HCT116 (cell line): ENCODE measurements around the gene TRPM5. TPM values are rescaled to one million over a fixed set of nuclear protein-coding genes. Genes with fewer than 3 reads are reported as not detected.

Experiments used
- ATAC-seq: fragments of 200-7000 bp; cut with Tn5 transposase; 2 replicates; pipeline ENCODE4 v1.9.1; 2020; ENCODE audit warnings: mild to moderate bottlenecking, moderate library complexity
- BruUV-seq: library from RNA; stranded (reverse); fragments of 400-500 nt; replicated peaks from 2 replicates; lab custom pipeline; 2021; lab: Mats Ljungman, UMichigan
- CTCF ChIA-PET: fragments of 300-600 bp; sonication (Branson Sonifier 250); formaldehyde crosslinking; loops from one replicate; lab custom pipeline; 2021; ENCODE audit warnings: antibody characterized with exemption; lab: Charles Lee
- POLR2A ChIA-PET: fragments of 300-600, 350-600 bp; sonication (Branson Sonifier 250); formaldehyde crosslinking; loops from one replicate; lab custom pipeline; 2021; ENCODE audit warnings: antibody characterized with exemption; lab: Charles Lee
- RAD21 ChIA-PET, 2 experiments: fragments of 300-600 bp; sonication (Branson Sonifier 250); formaldehyde crosslinking; loops; one replicate each; lab custom pipeline; 2023; ENCODE audit warnings: low total read pairs in 2 of 2; ENCODE audit not compliant: uncharacterized antibody in 2 of 2, unreplicated experiment in 2 of 2, low non-redundant PET in 1 of 2; lab: Charles Lee
- DNase-seq: peaks from one replicate; pipeline ENCODE4 v3.0.0-alpha.2; 2010; ENCODE audit warnings: low read depth, low spot score
- H2AFZ ChIP-seq: fragments of 200-600 bp; shearing (Covaris generic), sonication (generic); 2 replicates; pipeline ENCODE4 v1.6.1; 2017; ENCODE audit warnings: low read depth, mixed run types, mixed read lengths, antibody characterized with exemption, low read length; ENCODE audit not compliant: poor library complexity, severe bottlenecking
- H3K27ac ChIP-seq: 2 replicates; pipeline ENCODE4 v1.5.1; 2012; ENCODE audit warnings: low read depth, low read length
- H3K27me3 ChIP-seq: fragments of 200-600 bp; sonication (generic); 2 replicates; pipeline ENCODE4 v1.6.1; 2016; ENCODE audit warnings: mixed run types, low read length, mixed read lengths; ENCODE audit not compliant: insufficient read depth
- H3K36me3 ChIP-seq, 2 experiments: fragments of 200-500 bp in 1 of 2; fragments of 200-600 bp in 1 of 2; sonication (Bioruptor generic) in 1 of 2; sonication (generic) in 1 of 2; 2 replicates each; pipeline versions ENCODE4 v1.5.1 to v1.6.1; 2014 to 2016; ENCODE audit warnings: low read length in 2 of 2, inconsistent platforms in 1 of 2, mixed read lengths in 1 of 2, mixed run types in 1 of 2; ENCODE audit not compliant: insufficient read depth in 2 of 2, control insufficient read depth in 1 of 2
- H3K4me1 ChIP-seq, 2 experiments: fragments of 200-600 bp in 1 of 2; sonication (generic) in 1 of 2; 2 replicates each; pipeline versions ENCODE4 v1.5.1 to v1.6.1; 2012 to 2017; ENCODE audit warnings: low read length in 2 of 2, inconsistent platforms in 1 of 2, mild to moderate bottlenecking in 1 of 2, mixed read lengths in 1 of 2, mixed run types in 1 of 2, moderate library complexity in 1 of 2; ENCODE audit not compliant: insufficient read depth in 2 of 2, control insufficient read depth in 1 of 2
- H3K4me2 ChIP-seq: fragments of 200-600 bp; sonication (generic); 2 replicates; pipeline ENCODE4 v1.6.1; 2017; ENCODE audit warnings: mixed run types, low read length, mixed read lengths
- H3K4me3 ChIP-seq, 2 experiments: fragments of 200-600 bp in 1 of 2; sonication (generic) in 1 of 2; replicated peaks in 1 of 2; 2 replicates each; pipeline ENCODE4 v1.5.1; 2011 to 2016; ENCODE audit warnings: low read length in 2 of 2, control low read depth in 1 of 2, low read depth in 1 of 2, mild to moderate bottlenecking in 1 of 2, mixed read lengths in 1 of 2, mixed run types in 1 of 2
- H3K79me2 ChIP-seq: fragments of 200-600 bp; sonication (generic); 2 replicates; pipeline ENCODE4 v1.6.1; 2017; ENCODE audit warnings: mild to moderate bottlenecking, mixed run types, low read length, moderate library complexity, mixed read lengths; ENCODE audit not compliant: insufficient read depth
- H3K9ac ChIP-seq: fragments of 200-600 bp; sonication (generic); 2 replicates; pipeline ENCODE4 v1.6.1; 2016; ENCODE audit warnings: low read length, mixed read lengths
- H3K9me2 ChIP-seq: fragments of 200-600 bp; sonication (generic), shearing (Covaris generic); 2 replicates; pipeline ENCODE4 v1.6.1; 2017; ENCODE audit warnings: mixed run types, mild to moderate bottlenecking, moderate library complexity; ENCODE audit not compliant: insufficient read depth
- H3K9me3 ChIP-seq, 2 experiments: fragments of 200-500 bp in 1 of 2; fragments of 200-600 bp in 1 of 2; sonication (Bioruptor generic) in 1 of 2; sonication (generic) in 1 of 2; 2 replicates each; pipeline ENCODE4 v1.6.1; 2014 to 2017; ENCODE audit warnings: low read length in 2 of 2, mixed read lengths in 2 of 2, inconsistent platforms in 1 of 2, low read depth in 1 of 2, mild to moderate bottlenecking in 1 of 2, mixed run types in 1 of 2, moderate library complexity in 1 of 2; ENCODE audit not compliant: control insufficient read depth in 1 of 2, insufficient read depth in 1 of 2
- H4K20me1 ChIP-seq: fragments of 200-600 bp; sonication (generic), shearing (Covaris generic); 2 replicates; pipeline ENCODE4 v1.6.1; 2017; ENCODE audit warnings: mixed run types, mild to moderate bottlenecking, moderate library complexity; ENCODE audit not compliant: insufficient read depth
- ATF3 ChIP-seq: IDR thresholded peaks from 2 replicates; pipeline ENCODE4 v1.6.1; 2012
- CEBPB ChIP-seq: IDR thresholded peaks from 2 replicates; pipeline ENCODE4 v1.6.1; 2012; ENCODE audit warnings: low read depth
- EGR1 ChIP-seq: IDR thresholded peaks from 2 replicates; pipeline ENCODE4 v1.6.1; 2012; ENCODE audit warnings: low read depth
- EZH2 ChIP-seq: fragments of 200-600 bp; sonication (generic); IDR thresholded peaks from 2 replicates; pipeline ENCODE4 v1.6.1; 2017; ENCODE audit warnings: antibody characterized with exemption, mixed run types
- FOSL1 ChIP-seq: IDR thresholded peaks from 2 replicates; pipeline ENCODE4 v1.6.1; 2012; ENCODE audit warnings: low read depth
- JUND ChIP-seq: IDR thresholded peaks from 2 replicates; pipeline ENCODE4 v1.6.1; 2012
- RAD21 ChIP-seq: IDR thresholded peaks from 2 replicates; pipeline ENCODE4 v1.6.1; 2012; ENCODE audit warnings: low read depth, mild to moderate bottlenecking
- SIN3A ChIP-seq: IDR thresholded peaks from 2 replicates; pipeline ENCODE4 v1.6.1; 2012; ENCODE audit warnings: low read depth
- SP1 ChIP-seq: IDR thresholded peaks from 2 replicates; pipeline ENCODE4 v1.6.1; 2012; ENCODE audit warnings: low read depth
- TCF7L2 ChIP-seq: IDR thresholded peaks from 2 replicates; pipeline ENCODE4 v1.7.0; 2011; ENCODE audit warnings: borderline replicate concordance, inconsistent platforms; ENCODE audit not compliant: insufficient read depth, insufficient read length; ENCODE audit errors: extremely low read depth
- intact Hi-C: fragments of 100-400 bp; cut with micrococcal nuclease; formaldehyde crosslinking; loops from 2 replicates; pipeline ENCODE4 v1.10.0; 2022
- total RNA-seq: library from RNA; stranded (reverse); gene quantifications from one replicate; pipeline ENCODE4 v1.2.1, GENCODE V29; 2021; ENCODE audit not compliant: unreplicated experiment
- TF ChIP-seq, protein P1 (sequence below): IDR thresholded peaks from 2 replicates; pipeline ENCODE4 v1.6.1; 2012; ENCODE audit warnings: low read depth
- TF ChIP-seq, protein P2 (sequence below): IDR thresholded peaks from 2 replicates; pipeline ENCODE4 v1.6.1; 2012

The TRPM5 gene
- total RNA-seq, 1 experiment from 2014 or later = 0.07 TPM

- peak overlapping the region; percentile 5; the same call in 1 of the 2 replicates for H3K27ac ChIP-seq
- CTCF ChIA-PET = no interaction called here
- RAD21 ChIA-PET = no interaction called here
- no peaks in the 10 kb centered on the region for H3K9me2 ChIP-seq
- H2AFZ ChIP-seq = no peak overlapping the region
- H4K20me1 ChIP-seq = no peaks in the 10 kb centered on the region
- no peak overlapping the region for H3K4me2 ChIP-seq
- ATAC-seq (no peak), DNase-seq (no peak)
- TF ChIP-seq EZH2 (no peak), SIN3A (no peak), RAD21 (no peak), EGR1 (no peak), JUND (no peak), TCF7L2 (no peak), SP1 (no peak), ATF3 (no peak), FOSL1 (no peak), CEBPB (no peak)
- TF ChIP-seq, protein P1, sequence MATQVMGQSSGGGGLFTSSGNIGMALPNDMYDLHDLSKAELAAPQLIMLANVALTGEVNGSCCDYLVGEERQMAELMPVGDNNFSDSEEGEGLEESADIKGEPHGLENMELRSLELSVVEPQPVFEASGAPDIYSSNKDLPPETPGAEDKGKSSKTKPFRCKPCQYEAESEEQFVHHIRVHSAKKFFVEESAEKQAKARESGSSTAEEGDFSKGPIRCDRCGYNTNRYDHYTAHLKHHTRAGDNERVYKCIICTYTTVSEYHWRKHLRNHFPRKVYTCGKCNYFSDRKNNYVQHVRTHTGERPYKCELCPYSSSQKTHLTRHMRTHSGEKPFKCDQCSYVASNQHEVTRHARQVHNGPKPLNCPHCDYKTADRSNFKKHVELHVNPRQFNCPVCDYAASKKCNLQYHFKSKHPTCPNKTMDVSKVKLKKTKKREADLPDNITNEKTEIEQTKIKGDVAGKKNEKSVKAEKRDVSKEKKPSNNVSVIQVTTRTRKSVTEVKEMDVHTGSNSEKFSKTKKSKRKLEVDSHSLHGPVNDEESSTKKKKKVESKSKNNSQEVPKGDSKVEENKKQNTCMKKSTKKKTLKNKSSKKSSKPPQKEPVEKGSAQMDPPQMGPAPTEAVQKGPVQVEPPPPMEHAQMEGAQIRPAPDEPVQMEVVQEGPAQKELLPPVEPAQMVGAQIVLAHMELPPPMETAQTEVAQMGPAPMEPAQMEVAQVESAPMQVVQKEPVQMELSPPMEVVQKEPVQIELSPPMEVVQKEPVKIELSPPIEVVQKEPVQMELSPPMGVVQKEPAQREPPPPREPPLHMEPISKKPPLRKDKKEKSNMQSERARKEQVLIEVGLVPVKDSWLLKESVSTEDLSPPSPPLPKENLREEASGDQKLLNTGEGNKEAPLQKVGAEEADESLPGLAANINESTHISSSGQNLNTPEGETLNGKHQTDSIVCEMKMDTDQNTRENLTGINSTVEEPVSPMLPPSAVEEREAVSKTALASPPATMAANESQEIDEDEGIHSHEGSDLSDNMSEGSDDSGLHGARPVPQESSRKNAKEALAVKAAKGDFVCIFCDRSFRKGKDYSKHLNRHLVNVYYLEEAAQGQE = no peak
- TF ChIP-seq, protein P2, sequence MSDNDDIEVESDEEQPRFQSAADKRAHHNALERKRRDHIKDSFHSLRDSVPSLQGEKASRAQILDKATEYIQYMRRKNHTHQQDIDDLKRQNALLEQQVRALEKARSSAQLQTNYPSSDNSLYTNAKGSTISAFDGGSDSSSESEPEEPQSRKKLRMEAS = no peak
- H3K79me2 ChIP-seq = peaks cover 20% of the 10 kb centered on the region
- intact Hi-C loops = loop anchor here (5.0 kb wide), 3 partner anchors 97 to 222 kb away; no protein-coding TSS in a partner anchor
- POLR2A ChIA-PET = no interaction called here
- BruUV-seq = no TSS peak
- H3K36me3 ChIP-seq = peaks cover 5 to 7% of the 10 kb centered on the region in 2 experiments; a peak in 3 of 4 replicates
- H3K27me3 ChIP-seq = no peaks in the 10 kb centered on the region
- H3K9me3 ChIP-seq = no peaks in the 10 kb centered on the region
- no peak overlapping the region for H3K4me3 ChIP-seq
- peaks cover 6 to 11% of the 10 kb centered on the region in 2 experiments for H3K4me1 ChIP-seq
- H3K9ac ChIP-seq = no peak overlapping the region
These were observed 39.5 kb downstream of the TRPM5 start for GRCh38 chr11:2404735-2405196.
